Ovary (tissue), 3 donors: ENCODE measurements around the gene FAM81B.

Experiments
- CTCF ChIP-seq, 3 donors: fragments of 450-650 bp in 2 of 3; fragments of 200-600 bp in 1 of 3; IDR thresholded peaks; one replicate each; pipeline versions ENCODE4 v1.5.1 to v1.8.0; 2016 to 2022; ENCODE audit warnings: antibody characterized with exemption in 3 of 3, mild to moderate bottlenecking in 1 of 3
- EP300 ChIP-seq: sonication (generic); formaldehyde crosslinking; IDR thresholded peaks from one replicate; pipeline ENCODE4 v1.6.1; 2017; ENCODE audit warnings: antibody characterized with exemption
- POLR2A ChIP-seq: fragments of 450-650 bp; IDR thresholded peaks from one replicate; pipeline ENCODE4 v1.6.1; 2017; ENCODE audit warnings: antibody characterized with exemption, mild to moderate bottlenecking, moderate library complexity
- donor health status: DM: no; HTN: no; CAD: no.

GRCh38 chr5:95350631-95351030 is 40.5 kb upstream of the FAM81B start:
- TF ChIP-seq CTCF (IDR thresholded peaks at IDR 0.05) (no peak), POLR2A (no peak), EP300 (no peak)
